Eye (tissue), 1 donor: ENCODE results near the gene MBD3L4.
"Not testable (repeated sequence)": the region's sequence is repeated elsewhere in the genome, so short reads cannot be mapped to it uniquely, and the experiment has no call there.

Experiments used
- DNase-seq: peaks from one replicate; pipeline ENCODE4 v3.0.0-alpha.2; 2015

MBD3L4 gene

GRCh38 chr19:7041563-7041962 is 1.6 kb upstream of the MBD3L4 start:
- DNase-seq = not testable (repeated sequence)

DNA sequence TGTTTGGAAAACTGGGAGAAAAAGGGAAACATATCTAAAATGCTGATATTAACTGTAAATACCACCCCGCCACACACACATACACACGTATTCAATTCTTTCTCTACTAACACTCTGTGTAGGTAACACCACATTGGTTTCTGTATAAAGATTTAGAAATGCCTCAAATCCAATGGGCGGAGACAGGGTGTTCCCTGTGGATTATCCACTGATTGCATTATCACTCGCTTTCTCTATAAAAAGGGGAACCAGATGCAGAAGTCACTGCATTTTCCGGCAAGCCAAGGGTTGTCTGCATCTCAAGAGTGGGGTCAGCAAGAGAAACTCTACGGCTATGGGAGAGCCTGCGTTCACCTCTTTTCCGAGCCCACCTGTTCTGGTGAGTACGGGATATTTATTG is 9.7 kb downstream of the MBD3L4 start, which contains the start of gene MBD3L5:
Gene MBD3L5 (plus strand): TSS at position 301 of the 400 bp plus-strand sequence. CDS start 34 bp downstream, at position 335.
- DNase-seq = not testable (repeated sequence)

GRCh38 chr19:7028790-7029189 is 11.2 kb downstream of the MBD3L4 start:
- DNase-seq = not testable (repeated sequence)

DNA sequence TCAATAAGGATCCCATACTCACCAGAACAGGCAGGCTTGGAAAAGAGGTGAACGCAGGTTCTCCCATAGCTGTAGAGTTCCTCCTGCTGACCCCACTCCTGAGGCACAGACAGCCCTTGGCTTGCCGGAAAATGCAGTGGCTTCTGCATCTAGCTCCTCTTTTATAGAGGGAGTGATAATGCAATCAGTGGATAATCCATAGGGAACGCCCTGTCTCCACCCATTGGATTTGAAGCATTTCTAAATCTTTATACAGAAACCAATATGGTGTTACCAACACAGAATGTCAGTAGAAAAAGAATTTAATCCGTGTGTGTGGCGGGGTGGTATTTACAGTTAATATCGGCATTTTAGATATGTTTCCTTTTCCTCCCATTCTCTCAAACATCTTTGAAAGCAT is 18.6 kb downstream of the MBD3L4 start, which contains the start of gene MBD3L2B:
Gene MBD3L2B (minus strand): TSS at position 101 of the 400 bp plus-strand sequence. CDS start 34 bp downstream, at position 67.
- DNase-seq = not testable (repeated sequence)

GRCh38 chr19:7018828-7019227 is 21.2 kb downstream of the MBD3L4 start:
- DNase-seq = no peak

GRCh38 chr19:7013678-7014077 is 26.3 kb downstream of the MBD3L4 start:
- no peak for DNase-seq

- no peak for DNase-seq
Observed at GRCh38 chr19:7010722-7011593, 29.0 kb downstream of the MBD3L4 start.

DNA sequence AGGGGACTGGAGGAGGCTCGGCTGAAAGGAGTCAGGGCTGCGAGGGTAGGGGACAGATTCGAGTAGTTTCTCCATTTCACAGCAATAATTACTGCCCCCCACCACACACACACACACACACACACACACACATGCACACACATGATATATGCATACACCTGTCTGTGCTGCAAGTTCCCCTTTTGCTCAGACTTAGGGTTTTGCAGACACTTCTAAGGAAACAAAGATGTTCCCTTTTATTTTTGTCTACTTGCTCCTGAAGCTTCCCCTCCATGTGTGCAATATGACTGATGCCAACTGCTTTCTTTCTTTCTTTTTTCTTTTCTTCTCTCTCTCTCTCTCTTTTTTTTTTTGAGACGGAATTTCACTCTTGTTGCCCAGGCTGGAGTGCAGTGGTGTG is 32.1 kb downstream of the MBD3L4 start:
- DNase-seq = no peak

DNA sequence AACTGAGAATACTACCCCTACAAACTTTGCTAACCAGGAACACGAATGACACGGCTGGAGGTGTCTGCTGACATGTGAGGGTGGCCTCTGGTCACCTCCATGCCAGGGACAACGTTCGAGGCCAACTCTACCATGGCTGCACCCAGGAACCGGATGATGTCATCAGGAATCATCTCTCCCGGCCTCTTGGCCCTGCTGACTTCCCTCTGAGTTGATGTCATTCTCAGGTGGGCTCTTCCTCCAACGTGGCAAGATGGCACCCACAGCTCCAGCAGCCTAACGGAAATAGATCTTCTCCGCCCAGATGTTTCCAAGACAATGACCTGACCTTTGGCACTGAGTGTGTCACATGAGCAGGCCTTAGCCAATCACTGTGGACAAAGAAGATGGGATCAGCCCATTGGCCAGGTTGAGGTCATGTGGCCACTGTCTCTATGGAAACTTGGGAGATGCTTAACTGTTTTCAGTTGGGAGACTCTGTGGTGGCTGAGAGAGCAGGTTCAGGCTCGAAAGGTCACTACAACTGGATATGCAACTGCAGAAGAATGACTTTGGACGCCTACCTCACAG is 33.8 kb downstream of the MBD3L4 start:
- DNase-seq = no peak

DNA sequence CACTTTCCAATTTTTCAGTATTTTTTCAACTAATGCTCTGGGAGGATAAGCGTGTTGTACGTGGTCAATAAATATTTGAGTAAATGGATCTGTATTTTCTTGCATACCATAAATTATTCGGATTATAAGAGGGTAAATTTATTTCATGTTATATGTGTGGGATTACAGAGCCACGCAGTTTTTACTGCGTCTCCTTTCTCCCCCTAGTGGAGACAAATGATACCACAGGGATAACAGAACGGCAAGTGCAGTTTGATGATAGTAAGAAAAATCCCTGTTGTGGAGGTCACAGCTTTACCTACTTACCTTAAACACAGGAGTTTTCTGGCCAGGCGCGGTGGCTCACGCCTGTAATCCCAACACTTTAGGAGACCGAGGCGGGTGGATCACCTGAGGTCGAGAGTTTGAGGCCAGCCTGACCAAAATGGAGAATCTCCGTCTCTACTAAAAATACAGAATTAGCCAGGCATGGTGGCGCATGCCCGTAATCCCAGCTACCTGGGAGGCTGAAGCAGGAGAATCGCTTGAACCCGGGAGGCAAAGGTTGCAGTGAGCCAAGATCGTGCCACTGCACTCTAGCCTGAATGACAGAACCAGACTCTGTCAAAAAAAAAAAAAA is 35.6 kb downstream of the MBD3L4 start:
- DNase-seq = peak; percentile 25

DNA sequence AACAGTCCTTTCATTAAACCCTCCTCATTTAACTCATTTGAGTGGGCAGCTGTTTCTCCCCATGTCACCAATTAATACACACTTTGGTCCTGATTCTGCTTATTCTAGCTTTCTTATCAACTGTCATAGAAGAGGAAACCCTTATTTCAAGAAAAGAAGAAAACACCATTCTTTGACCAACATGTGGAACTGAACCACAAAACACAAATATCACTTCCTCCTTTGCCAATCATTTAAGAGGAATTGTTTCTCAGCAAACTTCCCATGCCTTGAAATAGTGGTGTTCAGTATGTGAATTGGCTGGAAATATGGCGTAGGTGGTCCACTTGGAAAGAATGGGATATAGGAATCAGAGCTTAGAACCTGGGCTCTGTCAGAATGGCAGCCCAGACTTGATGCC is 39.2 kb downstream of the MBD3L4 start:
- DNase-seq = no peak

DNA sequence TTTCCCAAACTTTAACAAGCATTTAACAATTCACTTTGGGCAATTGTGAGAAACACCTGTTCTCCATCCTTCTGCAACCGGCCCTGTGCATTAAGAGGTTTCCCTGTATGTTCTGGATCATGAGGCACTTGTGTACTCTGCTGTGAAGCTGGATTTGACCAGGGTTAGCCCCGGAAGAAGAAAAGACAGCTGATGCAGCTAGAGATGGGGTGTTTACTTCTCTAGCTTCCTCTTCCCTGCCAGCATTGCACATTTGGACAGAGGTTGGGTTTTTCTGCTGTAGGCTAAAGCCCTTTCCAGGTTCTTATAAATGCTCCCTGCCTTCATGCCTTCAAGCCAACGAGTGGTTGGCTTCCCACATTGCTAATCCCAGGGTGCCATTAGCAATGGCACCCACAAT is 39.6 kb downstream of the MBD3L4 start:
- no peak for DNase-seq

DNA sequence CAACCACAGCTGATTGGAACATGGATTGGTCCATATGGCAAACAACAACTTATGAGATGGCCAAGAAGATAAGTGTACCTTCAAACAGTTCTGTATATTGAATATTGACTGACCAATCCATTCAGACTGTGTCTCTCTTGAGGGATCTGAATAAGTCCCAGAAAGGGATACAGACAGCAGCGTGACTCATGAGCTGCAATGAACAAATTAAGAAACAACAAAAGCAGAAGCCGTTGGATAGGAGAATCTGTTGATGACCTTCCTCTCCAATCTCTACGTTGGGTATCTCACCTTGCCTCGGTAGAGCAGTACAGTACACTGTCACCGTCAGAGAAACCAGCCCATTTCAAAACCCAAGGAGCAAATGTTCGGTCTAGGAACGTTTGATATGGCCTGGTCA is 40.0 kb downstream of the MBD3L4 start:
- DNase-seq = no peak

- DNase-seq = no peak
Observed at GRCh38 chr19:6997679-6998445, 42.1 kb downstream of the MBD3L4 start.

GRCh38 chr19:6996810-6997209 is 43.2 kb downstream of the MBD3L4 start:
- no peak for DNase-seq

DNA sequence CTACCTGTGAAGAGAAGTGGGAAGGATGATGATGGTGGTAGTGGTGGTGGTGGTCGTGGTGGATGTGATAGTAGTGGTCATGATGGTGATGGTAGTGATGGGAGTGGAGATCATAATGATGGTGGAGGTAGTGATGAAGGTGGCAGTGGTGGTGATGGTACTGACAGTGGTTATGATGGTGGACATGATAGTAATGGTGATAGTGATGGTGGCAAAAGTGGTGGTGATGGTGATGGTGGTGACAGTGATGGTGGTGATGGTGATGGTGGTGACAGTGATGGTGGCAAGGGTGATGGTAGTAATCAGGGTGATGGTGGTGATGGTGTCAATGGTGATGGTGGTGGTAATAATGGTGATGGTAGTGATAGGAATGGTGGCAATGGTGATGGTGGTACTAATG is 44.9 kb downstream of the MBD3L4 start:
- DNase-seq = no peak

DNA sequence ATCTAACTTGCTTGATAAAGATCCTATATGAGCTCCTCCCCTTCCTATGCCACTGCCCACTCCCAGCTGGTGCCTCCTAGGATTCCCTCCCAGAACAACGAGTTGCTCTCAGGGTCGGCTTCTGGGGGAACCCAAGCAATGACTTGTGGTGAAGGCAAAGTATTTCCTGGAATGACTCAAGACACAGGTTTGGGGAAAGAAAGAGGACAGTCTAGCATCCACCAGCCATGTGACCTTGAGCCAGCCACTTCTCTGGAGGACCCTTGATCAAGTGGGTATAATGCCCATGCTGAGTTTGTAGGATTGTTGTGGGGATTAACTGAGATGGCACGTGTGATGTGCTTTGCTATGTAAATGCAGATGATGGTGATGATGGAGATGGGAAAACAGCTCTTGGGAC is 51.7 kb downstream of the MBD3L4 start:
- no peak for DNase-seq

DNA sequence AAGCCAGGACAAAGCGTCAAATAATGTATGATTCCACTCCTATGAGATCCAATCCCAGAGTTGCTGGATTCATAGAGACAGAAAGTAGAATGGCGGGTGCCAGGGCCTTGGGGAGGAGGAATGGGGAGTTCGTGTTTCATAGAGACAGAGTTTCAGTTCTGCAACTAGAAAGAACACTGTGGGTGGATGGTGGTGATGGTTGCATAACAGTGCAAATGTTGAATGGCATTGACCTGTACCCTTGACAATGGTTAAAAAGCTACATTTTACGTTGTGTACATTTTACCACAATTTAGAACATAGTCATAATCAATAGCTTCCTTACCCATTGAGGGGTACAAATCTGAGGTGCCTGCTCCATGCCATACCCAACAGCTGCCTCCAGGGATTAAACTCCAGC is 52.1 kb downstream of the MBD3L4 start:
- no peak for DNase-seq
